T1000 (cell line): ENCODE data around the gene TTC16.

ENCODE experiments used
- DNase-seq: peaks from one replicate; lab custom pipeline; 2025; ENCODE audit warnings: mixed read lengths; lab: John Stamatoyannopoulos, UW

TTC16 gene

GRCh38 chr9:127698985-127699670 is 16.8 kb upstream of the TTC16 start:
- no peak for DNase-seq

- no peak for DNase-seq
Measured at GRCh38 chr9:127700140-127700539, 15.7 kb upstream of the TTC16 start.

GRCh38 chr9:127700594-127701255 is 15.2 kb upstream of the TTC16 start:
- no peak for DNase-seq

- DNase-seq, result no peak
Measured at GRCh38 chr9:127703289-127703946, 12.5 kb upstream of the TTC16 start.

- no peak for DNase-seq
Measured at GRCh38 chr9:127705577-127706379, 10.1 kb upstream of the TTC16 start.

- no peak for DNase-seq
Measured at GRCh38 chr9:127706836-127707241, 9.0 kb upstream of the TTC16 start, which contains the start of gene CFAP157. Gene CFAP157 (plus strand): TSS chr9:127706988. CDS start chr9:127707032, 44 bp downstream.

GRCh38 chr9:127707766-127708165 is 8.1 kb upstream of the TTC16 start:
- DNase-seq, result no peak

GRCh38 chr9:127708952-127709587 is 6.8 kb upstream of the TTC16 start:
- no peak for DNase-seq

- no peak for DNase-seq
Measured at GRCh38 chr9:127710204-127710783, 5.6 kb upstream of the TTC16 start.

- no peak for DNase-seq
Measured at GRCh38 chr9:127711226-127711701, 4.6 kb upstream of the TTC16 start.

- no peak for DNase-seq
Measured at GRCh38 chr9:127711831-127712274, 4.0 kb upstream of the TTC16 start.

GRCh38 chr9:127712371-127712770 is 3.5 kb upstream of the TTC16 start:
- no peak for DNase-seq

- DNase-seq, result no peak
Measured at GRCh38 chr9:127712867-127713266, 3.0 kb upstream of the TTC16 start.

GRCh38 chr9:127714020-127714750 is 1.7 kb upstream of the TTC16 start:
- DNase-seq, result no peak

GRCh38 chr9:127714951-127715469 is 869 bp upstream of the TTC16 start:
- no peak for DNase-seq

GRCh38 chr9:127716412-127716811 is 533 bp downstream of the TTC16 start:
- DNase-seq, result no peak

- DNase-seq, result no peak
Measured at GRCh38 chr9:127717766-127718165, 1.9 kb downstream of the TTC16 start.

- no peak for DNase-seq
Measured at GRCh38 chr9:127720031-127720864, 4.4 kb downstream of the TTC16 start.

GRCh38 chr9:127720865-127721227 is 5.0 kb downstream of the TTC16 start:
- DNase-seq, result no peak
